Stimulated activated CD4-positive, alpha-beta T cell treated with anti-CD3 and anti-CD28 coated beads, Interleukin-4, amount 100 ng/mL, for 48 hours (primary cell): ENCODE results near the gene SPANXB1.
"Not testable (repeated sequence)": the region's sequence is repeated elsewhere in the genome, so short reads cannot be mapped to it uniquely, and the experiment has no call there.

Experiments used
- DNase-seq, 2 donors: peaks; one replicate each; pipeline ENCODE4 v3.0.0-alpha.2; 2020; ENCODE audit warnings: low read depth in 2 of 2

SPANXB1 gene

GRCh38 chrX:141002568-141002967 lies at the start of gene SPANXB1:
SPANXB1 (plus strand) TSS chrX:141002594; CDS start chrX:141002694, 100 bp downstream.
- DNase-seq = not testable (repeated sequence)

- DNase-seq = no peak
Observed at GRCh38 chrX:140967036-140967435, 35.4 kb upstream of the SPANXB1 start.

- DNase-seq = no peak
Observed at GRCh38 chrX:140971099-140971795, 31.1 kb upstream of the SPANXB1 start.

- DNase-seq = no peak
Observed at GRCh38 chrX:140975472-140975871, 26.9 kb upstream of the SPANXB1 start.

GRCh38 chrX:140980271-140980670 lies 22.1 kb upstream of the SPANXB1 start:
- no peak for DNase-seq

GRCh38 chrX:140983730-140984129 lies 18.7 kb upstream of the SPANXB1 start:
- DNase-seq = no peak

- DNase-seq = not testable (repeated sequence)
Observed at GRCh38 chrX:141005243-141005642, 2.8 kb downstream of the SPANXB1 start.

GRCh38 chrX:141044246-141044645 lies 41.9 kb downstream of the SPANXB1 start:
- DNase-seq = not testable (repeated sequence)

GRCh38 chrX:141049878-141050277 lies 47.5 kb downstream of the SPANXB1 start:
- DNase-seq = not testable (repeated sequence)

GRCh38 chrX:141052098-141052497 lies 49.7 kb downstream of the SPANXB1 start:
- DNase-seq = not testable (repeated sequence)
